GM18909 (cell line): ENCODE results near the gene BCAR1.
A peak's percentile ranks its signal among the peaks of the same experiment; 100 is the strongest.
"Not testable (repeated sequence)": the region's sequence is repeated elsewhere in the genome, so short reads cannot be mapped to it uniquely, and the experiment has no call there.

Experiments
- ATAC-seq: cut with Tn5 transposase; IDR thresholded peaks from one replicate; pipeline ENCODE4 v1.9.1; 2021; ENCODE audit warnings: mild to moderate bottlenecking; ENCODE audit not compliant: unreplicated experiment, poor library complexity

Gene BCAR1

GRCh38 chr16:75251280-75252048 lies at the start of gene BCAR1:
TSS of gene BCAR1 (minus strand) at chr16:75251624. CDS start at chr16:75251482, 142 bp downstream.
- peak; percentile 87 for ATAC-seq

- no peak for ATAC-seq
These were observed 46.8 kb upstream of the BCAR1 start for GRCh38 chr16:75298267-75298666.

- ATAC-seq: no peak
These were observed 45.2 kb upstream of the BCAR1 start for GRCh38 chr16:75296606-75297005.

- no peak for ATAC-seq
These were observed 43.5 kb upstream of the BCAR1 start for GRCh38 chr16:75294773-75295459.

GRCh38 chr16:75293772-75294171 lies 42.3 kb upstream of the BCAR1 start:
- no peak for ATAC-seq

GRCh38 chr16:75293173-75293572 lies 41.7 kb upstream of the BCAR1 start:
- no peak for ATAC-seq

GRCh38 chr16:75292691-75293090 lies 41.3 kb upstream of the BCAR1 start:
- ATAC-seq: no peak

GRCh38 chr16:75289189-75289588 lies 37.8 kb upstream of the BCAR1 start:
- ATAC-seq: no peak

GRCh38 chr16:75288596-75289120 lies 37.2 kb upstream of the BCAR1 start:
- no peak for ATAC-seq

- ATAC-seq: no peak
These were observed 36.8 kb upstream of the BCAR1 start for GRCh38 chr16:75288181-75288580.

GRCh38 chr16:75287708-75288107 lies 36.3 kb upstream of the BCAR1 start:
- ATAC-seq: no peak

GRCh38 chr16:75286389-75286788 lies 35.0 kb upstream of the BCAR1 start:
- no peak for ATAC-seq

- no peak for ATAC-seq
These were observed 31.2 kb upstream of the BCAR1 start for GRCh38 chr16:75282466-75283281.

- ATAC-seq: no peak
These were observed 30.4 kb upstream of the BCAR1 start for GRCh38 chr16:75281826-75282225.

GRCh38 chr16:75281009-75281408 lies 29.6 kb upstream of the BCAR1 start:
- ATAC-seq: not testable (repeated sequence)

GRCh38 chr16:75280331-75280804 lies 28.9 kb upstream of the BCAR1 start:
- ATAC-seq: no peak

- ATAC-seq: no peak
These were observed 27.9 kb upstream of the BCAR1 start for GRCh38 chr16:75279305-75279704.

- no peak for ATAC-seq
These were observed 21.9 kb upstream of the BCAR1 start for GRCh38 chr16:75273054-75273925.

GRCh38 chr16:75272629-75273028 lies 21.2 kb upstream of the BCAR1 start:
- not testable (repeated sequence) for ATAC-seq
